Measurements from ENCODE around the gene HECA. TPM values are rescaled to one million over a fixed set of nuclear protein-coding genes. Genes with fewer than 3 reads are reported as not detected.

Gene HECA
- total RNA-seq, 3 donors from 2014 or later (not counting 1 experiment from before 2014, with no cell fraction given): 76.5 to 80.5 (median 77.6) TPM

DNA sequence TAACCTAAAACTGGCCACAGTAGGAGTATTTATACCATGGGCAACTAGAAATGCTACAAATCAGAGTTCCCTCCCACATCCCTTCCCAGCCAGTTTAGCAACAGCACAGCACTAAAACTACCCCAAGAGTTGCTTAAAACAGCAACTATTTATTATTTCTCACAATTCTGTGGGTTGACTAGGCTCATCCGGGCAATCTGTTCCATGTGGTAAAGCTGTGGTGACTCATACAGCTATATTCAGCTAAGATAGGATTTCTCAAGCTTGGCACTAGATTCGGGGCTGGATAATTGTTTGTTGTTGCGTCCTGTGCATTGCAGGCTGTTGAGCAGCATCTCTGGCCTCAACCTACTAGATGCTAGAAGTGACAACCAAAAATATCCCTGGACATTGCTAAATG lies 8.6 kb upstream of the HECA start:
- ATAC-seq (peak in 1 of 3 donors; percentile 15), DNase-seq (peak in 1 of 2 donors; percentile 57)
- no peaks in the 10 kb centered on the region for H3K9me3 Mint-ChIP-seq
- Histone ChIP-seq H3K27ac (ENCODE audit: low read length) (peak overlapping the region; percentile 42), H3K9me3 (ENCODE audit: control insufficient read depth, insufficient read depth, low read length) (no peaks in the 10 kb centered on the region), H3K27me3 (ENCODE audit: control insufficient read depth, insufficient read depth, low read length) (no peaks in the 10 kb centered on the region), H3K4me1 (ENCODE audit: control insufficient read depth, insufficient read depth, low read length) (peaks cover 17% of the 10 kb centered on the region), H3K4me3 (ENCODE audit: low read length) (no peak overlapping the region), H3K36me3 (ENCODE audit: control insufficient read depth, insufficient read depth, low read length) (no peaks in the 10 kb centered on the region)
- H3K27me3 Mint-ChIP-seq (ENCODE audit: low read depth in 2 of 2): no peaks in the 10 kb centered on the region
- H3K36me3 Mint-ChIP-seq: no peaks in the 10 kb centered on the region
- H3K4me1 Mint-ChIP-seq: peaks cover 25% of the 10 kb centered on the region in 2 donors
- H3K27ac Mint-ChIP-seq: peak overlapping the region; percentile 84 to 91
- TF ChIP-seq, protein P1, sequence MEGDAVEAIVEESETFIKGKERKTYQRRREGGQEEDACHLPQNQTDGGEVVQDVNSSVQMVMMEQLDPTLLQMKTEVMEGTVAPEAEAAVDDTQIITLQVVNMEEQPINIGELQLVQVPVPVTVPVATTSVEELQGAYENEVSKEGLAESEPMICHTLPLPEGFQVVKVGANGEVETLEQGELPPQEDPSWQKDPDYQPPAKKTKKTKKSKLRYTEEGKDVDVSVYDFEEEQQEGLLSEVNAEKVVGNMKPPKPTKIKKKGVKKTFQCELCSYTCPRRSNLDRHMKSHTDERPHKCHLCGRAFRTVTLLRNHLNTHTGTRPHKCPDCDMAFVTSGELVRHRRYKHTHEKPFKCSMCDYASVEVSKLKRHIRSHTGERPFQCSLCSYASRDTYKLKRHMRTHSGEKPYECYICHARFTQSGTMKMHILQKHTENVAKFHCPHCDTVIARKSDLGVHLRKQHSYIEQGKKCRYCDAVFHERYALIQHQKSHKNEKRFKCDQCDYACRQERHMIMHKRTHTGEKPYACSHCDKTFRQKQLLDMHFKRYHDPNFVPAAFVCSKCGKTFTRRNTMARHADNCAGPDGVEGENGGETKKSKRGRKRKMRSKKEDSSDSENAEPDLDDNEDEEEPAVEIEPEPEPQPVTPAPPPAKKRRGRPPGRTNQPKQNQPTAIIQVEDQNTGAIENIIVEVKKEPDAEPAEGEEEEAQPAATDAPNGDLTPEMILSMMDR (IDR thresholded peaks at IDR 0.05): no peak
- intact Hi-C loops (cut with micrococcal nuclease): loop anchor here (5.0 kb wide), 1 partner anchor 166 kb away; the partner anchor contains the start of gene TXLNB
- H3K4me3 Mint-ChIP-seq: no peak overlapping the region
- 52% methylated on average over 3 of the region's 3 CpGs for WGBS (ENCODE audit: insufficient coverage)

DNA sequence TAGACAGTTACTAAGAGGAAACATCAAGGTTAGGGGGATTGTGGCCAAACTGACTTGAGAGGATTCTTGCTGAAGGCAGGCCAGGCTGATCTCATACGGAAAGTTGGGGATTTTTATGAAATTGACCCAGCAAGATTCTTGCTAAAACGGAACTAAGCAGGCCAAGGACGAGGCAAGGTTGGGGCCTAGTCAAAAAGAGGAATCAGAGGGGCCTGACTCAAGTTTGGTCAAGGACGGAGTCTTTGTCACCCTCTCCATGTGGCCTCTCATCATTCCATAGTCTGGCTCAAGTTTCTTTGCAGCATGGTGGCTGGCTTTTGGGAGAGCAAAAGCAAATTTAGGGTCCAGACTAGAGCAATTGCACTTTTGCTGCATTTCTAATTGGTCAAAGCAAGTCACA lies 7.9 kb upstream of the HECA start:
- ATAC-seq: no peak
- Histone ChIP-seq H3K36me3 (ENCODE audit: control insufficient read depth, insufficient read depth, low read length) (no peaks in the 10 kb centered on the region), H3K9me3 (ENCODE audit: control insufficient read depth, insufficient read depth, low read length) (no peaks in the 10 kb centered on the region), H3K27me3 (ENCODE audit: control insufficient read depth, insufficient read depth, low read length) (no peaks in the 10 kb centered on the region), H3K4me1 (ENCODE audit: control insufficient read depth, insufficient read depth, low read length) (peaks cover 17% of the 10 kb centered on the region), H3K27ac (ENCODE audit: low read length) (peak overlapping the region; percentile 42), H3K4me3 (ENCODE audit: low read length) (no peak overlapping the region)
- Mint-ChIP-seq H3K4me3 (no peak overlapping the region), H3K27ac (peak overlapping the region; percentile 84 to 91), H3K4me1 (peaks cover 25 to 26% of the 10 kb centered on the region in 2 donors), H3K9me3 (no peaks in the 10 kb centered on the region), H3K27me3 (ENCODE audit: low read depth in 2 of 2) (no peaks in the 10 kb centered on the region), H3K36me3 (no peaks in the 10 kb centered on the region)
- intact Hi-C loops (cut with micrococcal nuclease): loop anchor here (5.0 kb wide), 1 partner anchor 165 kb away; the partner anchor contains the start of gene TXLNB
- no peak for DNase-seq
- 79% methylated on average over 4 of the region's 4 CpGs for WGBS (ENCODE audit: insufficient coverage)
- TF ChIP-seq, protein P1 (IDR thresholded peaks at IDR 0.05): no peak

DNA sequence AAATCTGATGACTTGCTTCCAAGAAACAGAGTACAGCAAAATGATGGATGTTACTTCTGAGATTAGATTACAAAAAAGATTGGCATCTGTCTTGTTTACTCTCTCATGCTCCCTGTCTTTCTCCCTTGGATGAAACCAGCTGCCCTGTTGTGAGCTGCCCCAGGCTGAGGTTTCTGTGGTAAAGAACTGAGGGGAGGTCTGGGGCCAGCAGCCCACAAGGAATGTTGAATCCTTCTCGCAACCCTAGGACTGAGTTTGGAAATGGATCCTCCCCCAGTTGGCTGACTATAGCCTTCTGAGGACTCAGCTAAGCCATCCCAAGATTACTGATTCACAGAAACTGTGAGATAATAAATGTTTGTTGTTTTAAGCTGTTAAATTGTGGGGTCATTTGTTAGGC lies 5.6 kb upstream of the HECA start:
- WGBS (ENCODE audit: insufficient coverage): 69% methylated on average over 1 of the region's 1 CpG

More for the DNA sequence above, 5.6 kb upstream of the HECA start:
- Histone ChIP-seq H3K27ac (ENCODE audit: low read length) (no peak overlapping the region), H3K27me3 (ENCODE audit: control insufficient read depth, insufficient read depth, low read length) (no peaks in the 10 kb centered on the region), H3K4me1 (ENCODE audit: control insufficient read depth, insufficient read depth, low read length) (peaks cover 22% of the 10 kb centered on the region), H3K4me3 (ENCODE audit: low read length) (no peak overlapping the region), H3K9me3 (ENCODE audit: control insufficient read depth, insufficient read depth, low read length) (no peaks in the 10 kb centered on the region), H3K36me3 (ENCODE audit: control insufficient read depth, insufficient read depth, low read length) (no peaks in the 10 kb centered on the region)
- Mint-ChIP-seq H3K27me3 (ENCODE audit: low read depth in 2 of 2) (no peaks in the 10 kb centered on the region), H3K27ac (no peak overlapping the region), H3K36me3 (no peaks in the 10 kb centered on the region), H3K4me3 (no peak overlapping the region), H3K4me1 (peaks cover 34 to 48% of the 10 kb centered on the region in 2 donors), H3K9me3 (no peaks in the 10 kb centered on the region)
- TF ChIP-seq, protein P1 (IDR thresholded peaks at IDR 0.05): no peak
- DNase-seq (no peak), ATAC-seq (no peak)
- intact Hi-C loops (cut with micrococcal nuclease): loop anchor here (5.0 kb wide), 1 partner anchor 163 kb away; the partner anchor contains the start of gene TXLNB
